HepG2 (cell line): ENCODE measurements around the gene CCDC57. TPM values are rescaled to one million over a fixed set of nuclear protein-coding genes. Genes with fewer than 3 reads are reported as not detected.

ENCODE experiments used
- DNMT1 ChIP-seq: sonication (generic); formaldehyde crosslinking; IDR thresholded peaks from 2 replicates; pipeline ENCODE4 v1.5.1; 2020; ENCODE audit warnings: mild to moderate bottlenecking, missing genetic modification reagents
- ETV6 ChIP-seq: sonication (generic); formaldehyde crosslinking; conservative IDR thresholded peaks from 2 replicates; pipeline ENCODE4 v1.4.0; 2020; ENCODE audit warnings: missing genetic modification reagents
- HDAC6 ChIP-seq: fragments of 200-600 bp; sonication (generic); IDR thresholded peaks from 2 replicates; pipeline ENCODE4 v1.7.0; 2017; ENCODE audit warnings: mild to moderate bottlenecking, antibody characterized with exemption, low read length, low read depth
- HIC2 ChIP-seq: sonication (generic); formaldehyde crosslinking; IDR thresholded peaks from 2 replicates; pipeline ENCODE4 v1.9.0; 2022; ENCODE audit warnings: low read depth, missing genetic modification reagents
- HMGXB4 ChIP-seq, 2 experiments: sonication (generic) in 1 of 2; formaldehyde crosslinking in 1 of 2; IDR thresholded peaks; 2 replicates each; pipeline versions ENCODE4 v1.4.0 to v1.6.1; 2018 to 2020; ENCODE audit warnings: missing genetic modification reagents in 2 of 2, borderline replicate concordance in 1 of 2, low read depth in 1 of 2, mild to moderate bottlenecking in 1 of 2, missing biosample characterization in 1 of 2
- KLF11 ChIP-seq: IDR thresholded peaks from 2 replicates; pipeline ENCODE4 v1.6.1; 2016; ENCODE audit warnings: missing compliant biosample characterization
- KLF15 ChIP-seq: sonication (generic); formaldehyde crosslinking; IDR thresholded peaks from 2 replicates; pipeline ENCODE4 v1.8.1; 2023; ENCODE audit warnings: borderline replicate concordance, mild to moderate bottlenecking, inconsistent platforms, missing genetic modification reagents, mixed read lengths
- KLF6 ChIP-seq: IDR thresholded peaks from 2 replicates; pipeline ENCODE4 v1.8.0; 2016; ENCODE audit warnings: missing biosample characterization, missing genetic modification reagents
- MBD4 ChIP-seq: IDR thresholded peaks from 2 replicates; pipeline ENCODE4 v1.6.1; 2012; ENCODE audit warnings: low read length, inconsistent platforms, borderline replicate concordance
- MED13 ChIP-seq: sonication (generic); formaldehyde crosslinking; IDR thresholded peaks from 2 replicates; pipeline ENCODE4 v1.5.0; 2020; ENCODE audit warnings: missing genetic modification reagents
- NFYB ChIP-seq: sonication (generic); formaldehyde crosslinking; IDR thresholded peaks from 2 replicates; pipeline ENCODE4 v1.4.0; 2020; ENCODE audit warnings: missing genetic modification reagents
- ONECUT2 ChIP-seq: sonication (generic); formaldehyde crosslinking; IDR thresholded peaks from 2 replicates; pipeline ENCODE4 v1.4.0; 2020; ENCODE audit warnings: missing genetic modification reagents
- PAWR ChIP-seq: sonication (generic); formaldehyde crosslinking; IDR thresholded peaks from 2 replicates; pipeline ENCODE4 v1.4.0; 2020; ENCODE audit warnings: missing genetic modification reagents, mild to moderate bottlenecking, borderline replicate concordance
- PREB ChIP-seq: sonication (generic); formaldehyde crosslinking; IDR thresholded peaks from 2 replicates; pipeline ENCODE4 v1.4.0; 2020; ENCODE audit warnings: missing genetic modification reagents
- RARA ChIP-seq: IDR thresholded peaks from 2 replicates; pipeline ENCODE4 v1.6.1; 2016; ENCODE audit warnings: missing genetic modification reagents, missing compliant biosample characterization
- RBFOX2 ChIP-seq: fragments of 200-400 bp; formaldehyde crosslinking; IDR thresholded peaks from 2 replicates; pipeline ENCODE4 v1.6.1; 2017; ENCODE audit warnings: low read depth, mild to moderate bottlenecking, low read length
- RXRA ChIP-seq: sonication (generic); formaldehyde crosslinking; IDR thresholded peaks from 2 replicates; pipeline ENCODE4 v1.5.1; 2020; ENCODE audit warnings: missing genetic modification reagents
- RXRB ChIP-seq: IDR thresholded peaks from 2 replicates; pipeline ENCODE4 v1.6.1; 2016; ENCODE audit warnings: borderline replicate concordance, missing genetic modification reagents, missing compliant biosample characterization
- SALL1 ChIP-seq: sonication (generic); formaldehyde crosslinking; IDR thresholded peaks from 2 replicates; pipeline ENCODE4 v1.8.0; 2022; ENCODE audit warnings: mild to moderate bottlenecking, missing genetic modification reagents
- SMARCE1 ChIP-seq: fragments of 450-650 bp; IDR thresholded peaks from 2 replicates; pipeline ENCODE4 v1.6.1; 2017; ENCODE audit warnings: borderline replicate concordance
- ZC3H13 ChIP-seq: sonication (generic); formaldehyde crosslinking; IDR thresholded peaks from 2 replicates; pipeline ENCODE4 v1.8.1; 2023; ENCODE audit warnings: mild to moderate bottlenecking, missing genetic modification reagents, moderate library complexity
- ZFX ChIP-seq: sonication (generic); formaldehyde crosslinking; IDR thresholded peaks from 2 replicates; pipeline ENCODE4 v1.4.0; 2020; ENCODE audit warnings: mild to moderate bottlenecking, low read depth, missing genetic modification reagents, moderate library complexity
- ZNF124 ChIP-seq: sonication (generic); formaldehyde crosslinking; IDR thresholded peaks from 2 replicates; pipeline ENCODE4 v1.4.0; 2020; ENCODE audit warnings: missing genetic modification reagents
- ZNF343 ChIP-seq: sonication (generic); formaldehyde crosslinking; IDR thresholded peaks from 2 replicates; pipeline ENCODE4 v1.4.0; 2020; ENCODE audit warnings: mild to moderate bottlenecking, missing genetic modification reagents
- ZNF367 ChIP-seq: sonication (generic); formaldehyde crosslinking; IDR thresholded peaks from 2 replicates; pipeline ENCODE4 v1.4.0; 2020; ENCODE audit warnings: missing genetic modification reagents, borderline replicate concordance
- ZNF567 ChIP-seq: sonication (generic); formaldehyde crosslinking; IDR thresholded peaks from 2 replicates; pipeline ENCODE4 v1.8.1; 2023; ENCODE audit warnings: mild to moderate bottlenecking, missing genetic modification reagents, borderline replicate concordance
- ZNF674 ChIP-seq: sonication (generic); formaldehyde crosslinking; IDR thresholded peaks from 2 replicates; pipeline ENCODE4 v1.5.0; 2020; ENCODE audit warnings: low read depth, mild to moderate bottlenecking, missing genetic modification reagents
- ZNF772 ChIP-seq: sonication (generic); formaldehyde crosslinking; IDR thresholded peaks from 2 replicates; pipeline ENCODE4 v1.5.0; 2020; ENCODE audit warnings: mild to moderate bottlenecking, missing genetic modification reagents
- ZNF782 ChIP-seq: sonication (generic); formaldehyde crosslinking; IDR thresholded peaks from 2 replicates; pipeline ENCODE4 v1.4.0; 2020; ENCODE audit warnings: missing genetic modification reagents, mild to moderate bottlenecking, borderline replicate concordance
- polyA plus RNA-seq, 8 experiments: library from polyadenylated mRNA; depleted of rRNA in 3 of 8; stranded (reverse) in 7 of 8; unstranded in 1 of 8; fragments of >200 nt; fragmentation: Illumina TruSeq in 4 of 8; extraction: Trizol in 4 of 8; gene quantifications; 2 replicates each; pipeline versions ENCODE4 v1.2.1 to v1.2.3, GENCODE V29; 2011 to 2016; ENCODE audit warnings: low read depth in 4 of 8, missing spikeins in 1 of 8, mixed read lengths in 1 of 8; ENCODE audit not compliant: insufficient read depth in 1 of 8
- total RNA-seq, 5 experiments: library from RNA; depleted of rRNA; stranded (reverse); fragments of >200 nt; fragmentation: Illumina TruSeq; extraction: Trizol; gene quantifications; 2 replicates each; pipeline ENCODE4 v1.2.3, GENCODE V29; 2016; ENCODE audit warnings: low read depth in 1 of 5

The CCDC57 gene
- total and polyA plus RNA-seq, 2 of the 13 experiments (the other 11 are each of a cell fraction or from before 2014, with no cell fraction given) = 59.3 to 59.9 TPM

- 0 out of 2 replicates have a peak, but pooled peaks have one; percentile 8 for TF ChIP-seq PREB (CRISPR knock-in tag)
- 0 out of 2 replicates have a peak, but pooled peaks have one; percentile 46 for TF ChIP-seq ZNF772 (CRISPR knock-in tag)
- TF ChIP-seq ZNF567 (CRISPR knock-in tag) = no peak
- TF ChIP-seq KLF11 (CRISPR knock-in tag) = no peak
- TF ChIP-seq ZC3H13 (CRISPR knock-in tag) = no peak
- TF ChIP-seq HMGXB4 (CRISPR knock-in tag; IDR thresholded peaks at IDR 0.05; ENCODE audit: borderline replicate concordance in 1 of 2, low read depth in 1 of 2) = no peak
- TF ChIP-seq RXRA = 0 out of 2 replicates have a peak, but pooled peaks have one; percentile 21
- TF ChIP-seq SMARCE1 = no peak
- TF ChIP-seq KLF15 (CRISPR knock-in tag) = 0 out of 2 replicates have a peak, but pooled peaks have one; percentile 29
- peak; percentile 46 for TF ChIP-seq RBFOX2
- TF ChIP-seq ZNF124 (CRISPR knock-in tag) = peak; percentile 0; the same call in 1 of the 2 replicates
- 0 out of 2 replicates have a peak, but pooled peaks have one; percentile 12 for TF ChIP-seq DNMT1 (CRISPR knock-in tag)
- no peak for TF ChIP-seq ONECUT2 (CRISPR knock-in tag)
- no peak for TF ChIP-seq RARA (CRISPR knock-in tag)
- 0 out of 2 replicates have a peak, but pooled peaks have one; percentile 44 for TF ChIP-seq MED13
- TF ChIP-seq ZNF674 = no peak
- no peak for TF ChIP-seq ETV6 (CRISPR knock-in tag)
- TF ChIP-seq KLF6 (CRISPR knock-in tag) = no peak
- TF ChIP-seq ZNF782 (CRISPR knock-in tag) = no peak
- no peak for TF ChIP-seq RXRB (CRISPR knock-in tag)
- TF ChIP-seq ZNF343 (CRISPR knock-in tag) = no peak
- TF ChIP-seq ZFX = peak; percentile 58
- peak; percentile 55; the same call in 1 of the 2 replicates for TF ChIP-seq ZNF367 (CRISPR knock-in tag)
- no peak for TF ChIP-seq HIC2 (CRISPR knock-in tag)
- 0 out of 2 replicates have a peak, but pooled peaks have one; percentile 1 for TF ChIP-seq NFYB
- TF ChIP-seq HDAC6 = no peak
- no peak for TF ChIP-seq MBD4
- no peak for TF ChIP-seq PAWR (CRISPR knock-in tag)
- TF ChIP-seq SALL1 (CRISPR knock-in tag) = peak; percentile 35; the same call in 1 of the 2 replicates
Observed at GRCh38 chr17:82065193-82065637, 147.4 kb downstream of the CCDC57 start (continued).
